PC-9 (cell line): ENCODE data around the gene C2orf49. TPM values are rescaled to one million over a fixed set of nuclear protein-coding genes. Genes with fewer than 3 reads are reported as not detected.

Experiments
- BruUV-seq: library from RNA; stranded (reverse); fragments of 400-500 nt; replicated peaks from 2 replicates; lab custom pipeline; 2021; lab: Mats Ljungman, UMichigan
- CTCF ChIA-PET: fragments of 300-600 bp; sonication (Branson Sonifier 250); formaldehyde crosslinking; loops from one replicate; lab custom pipeline; 2022; ENCODE audit warnings: antibody characterized with exemption; lab: Charles Lee
- POLR2A ChIA-PET: fragments of 300-600 bp; sonication (Branson Sonifier 250); formaldehyde crosslinking; loops from one replicate; lab custom pipeline; 2022; ENCODE audit warnings: antibody characterized with exemption; ENCODE audit not compliant: unreplicated experiment; lab: Charles Lee
- DNase-seq, 2 experiments: peaks; one replicate each; pipeline versions ENCODE4 v3.0.0 to v3.0.0-alpha.2; 2015 to 2022; ENCODE audit warnings: mixed read lengths in 1 of 2
- H2AFZ ChIP-seq: fragments of 200-600 bp; sonication (generic); 2 replicates; pipeline ENCODE4 v1.8.1; 2017; ENCODE audit warnings: antibody characterized with exemption
- H3F3A ChIP-seq: fragments of 200-600 bp; sonication (generic); 2 replicates; pipeline ENCODE4 v1.8.1; 2017; ENCODE audit warnings: antibody characterized with exemption, mild to moderate bottlenecking, low read depth; ENCODE audit not compliant: insufficient read depth
- H3K27ac ChIP-seq: fragments of 200-600 bp; sonication (generic); 2 replicates; pipeline ENCODE4 v1.6.1; 2016; ENCODE audit warnings: mixed run types
- H3K27me3 ChIP-seq: fragments of 200-600 bp; sonication (generic); 2 replicates; pipeline ENCODE4 v1.6.1; 2016; ENCODE audit warnings: low read depth, mixed run types; ENCODE audit not compliant: insufficient read depth
- H3K36me3 ChIP-seq: fragments of 200-600 bp; sonication (generic); 2 replicates; pipeline ENCODE4 v1.6.1; 2016; ENCODE audit warnings: low read depth, mixed run types
- H3K4me1 ChIP-seq: fragments of 200-600 bp; sonication (generic); replicated peaks from 2 replicates; pipeline ENCODE4 v1.6.1; 2016; ENCODE audit warnings: mixed run types; ENCODE audit not compliant: insufficient read depth
- H3K4me2 ChIP-seq: fragments of 200-600 bp; sonication (generic); 2 replicates; pipeline ENCODE4 v1.6.1; 2017; ENCODE audit warnings: mixed run types
- H3K4me3 ChIP-seq: fragments of 200-600 bp; sonication (generic); 2 replicates; pipeline ENCODE4 v1.6.1; 2016; ENCODE audit warnings: mixed run types
- H3K79me2 ChIP-seq: fragments of 200-600 bp; sonication (generic); 2 replicates; pipeline ENCODE4 v1.6.1; 2017; ENCODE audit warnings: low read depth, mixed run types
- H3K9me2 ChIP-seq: fragments of 200-600 bp; sonication (generic); 2 replicates; pipeline ENCODE4 v1.8.1; 2017; ENCODE audit warnings: mild to moderate bottlenecking; ENCODE audit not compliant: insufficient read depth
- H3K9me3 ChIP-seq: fragments of 200-600 bp; sonication (generic); 2 replicates; pipeline ENCODE4 v1.8.1; 2016; ENCODE audit warnings: low read depth; ENCODE audit not compliant: insufficient read depth
- H4K20me1 ChIP-seq: fragments of 200-600 bp; sonication (generic); 2 replicates; pipeline ENCODE4 v1.8.1; 2017; ENCODE audit not compliant: insufficient read depth
- EZH2 ChIP-seq: fragments of 200-600 bp; sonication (generic); IDR thresholded peaks from 2 replicates; pipeline ENCODE4 v1.8.0; 2017; ENCODE audit warnings: antibody characterized with exemption, low read depth
- intact Hi-C: fragments of 100-400 bp; cut with micrococcal nuclease; formaldehyde crosslinking; loops from one replicate; pipeline ENCODE4 v1.10.0; 2022; ENCODE audit not compliant: unreplicated experiment
- total RNA-seq: library from RNA; stranded (reverse); gene quantifications from 2 replicates; pipeline ENCODE4 v1.2.3, GENCODE V29; 2021
- TF ChIP-seq, protein P1 (sequence below): fragments of 200-600 bp; sonication (generic); conservative IDR thresholded peaks from 2 replicates; pipeline ENCODE4 v1.6.1; 2017; ENCODE audit warnings: mixed run types, antibody characterized with exemption, mild to moderate bottlenecking, moderate library complexity

The C2orf49 gene
- total RNA-seq, 1 experiment from 2014 or later = 16.2 TPM

DNA sequence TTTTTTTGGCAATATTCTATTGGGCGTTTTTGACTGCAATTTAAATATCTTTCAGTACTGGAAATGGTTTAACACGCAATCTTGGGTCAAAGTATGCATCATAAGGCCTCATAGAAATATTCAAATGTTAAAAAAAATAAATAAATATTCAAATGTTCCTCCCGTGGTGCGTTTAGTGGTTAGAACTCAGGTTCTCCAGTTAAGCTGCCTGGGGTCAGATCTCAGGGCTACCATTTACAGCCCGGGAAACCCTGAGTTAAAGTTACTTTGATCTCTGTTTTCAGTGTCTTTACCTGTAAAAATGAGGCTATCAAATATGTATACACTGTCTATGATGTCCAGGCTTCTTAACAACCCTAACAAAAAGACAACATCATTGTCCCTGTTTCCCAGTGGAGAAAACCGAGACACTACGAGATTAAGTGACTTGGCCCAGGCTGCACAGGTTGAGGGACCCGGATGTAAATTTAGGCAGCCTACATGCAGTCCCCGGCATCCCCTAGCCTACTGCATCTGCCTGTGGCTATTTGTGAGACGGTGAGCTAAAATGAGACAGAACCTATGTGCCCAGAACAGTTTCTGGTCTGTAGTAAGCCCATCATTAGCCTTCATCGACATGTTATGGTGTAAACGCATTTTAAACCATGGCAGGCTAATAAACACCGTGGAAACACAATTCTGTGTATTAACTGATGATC, 59.8 kb downstream of the C2orf49 start:
- TF ChIP-seq, protein P1, sequence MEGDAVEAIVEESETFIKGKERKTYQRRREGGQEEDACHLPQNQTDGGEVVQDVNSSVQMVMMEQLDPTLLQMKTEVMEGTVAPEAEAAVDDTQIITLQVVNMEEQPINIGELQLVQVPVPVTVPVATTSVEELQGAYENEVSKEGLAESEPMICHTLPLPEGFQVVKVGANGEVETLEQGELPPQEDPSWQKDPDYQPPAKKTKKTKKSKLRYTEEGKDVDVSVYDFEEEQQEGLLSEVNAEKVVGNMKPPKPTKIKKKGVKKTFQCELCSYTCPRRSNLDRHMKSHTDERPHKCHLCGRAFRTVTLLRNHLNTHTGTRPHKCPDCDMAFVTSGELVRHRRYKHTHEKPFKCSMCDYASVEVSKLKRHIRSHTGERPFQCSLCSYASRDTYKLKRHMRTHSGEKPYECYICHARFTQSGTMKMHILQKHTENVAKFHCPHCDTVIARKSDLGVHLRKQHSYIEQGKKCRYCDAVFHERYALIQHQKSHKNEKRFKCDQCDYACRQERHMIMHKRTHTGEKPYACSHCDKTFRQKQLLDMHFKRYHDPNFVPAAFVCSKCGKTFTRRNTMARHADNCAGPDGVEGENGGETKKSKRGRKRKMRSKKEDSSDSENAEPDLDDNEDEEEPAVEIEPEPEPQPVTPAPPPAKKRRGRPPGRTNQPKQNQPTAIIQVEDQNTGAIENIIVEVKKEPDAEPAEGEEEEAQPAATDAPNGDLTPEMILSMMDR = no peak
- TF ChIP-seq EZH2 = no peak
- H3K27me3 ChIP-seq = no peaks in the 10 kb centered on the region
- ChIA-PET POLR2A (interaction anchor here (0.5 to 1.1 kb wide), 8 partner anchors 9 to 1663 kb away, joined by 3 to 52 read pairs (median 10); no protein-coding TSS in a partner anchor), CTCF (no interaction called here)
- peak overlapping the region; percentile 100 for H3K4me3 ChIP-seq
- peak overlapping the region; percentile 100 for H3K4me2 ChIP-seq
- H3K4me1 ChIP-seq = peaks cover 74% of the 10 kb centered on the region
- H3K9me3 ChIP-seq = no peaks in the 10 kb centered on the region
- H2AFZ ChIP-seq = no peak overlapping the region
- H3K27ac ChIP-seq = peak overlapping the region; percentile 88
- BruUV-seq = TSS peak; percentile 33
- DNase-seq = peak in 1 of 2 experiments; percentile 48
- peaks cover 20% of the 10 kb centered on the region for H4K20me1 ChIP-seq
- no peaks in the 10 kb centered on the region for H3K9me2 ChIP-seq
- H3F3A ChIP-seq = peaks cover 56% of the 10 kb centered on the region
- peaks cover 36% of the 10 kb centered on the region for H3K36me3 ChIP-seq
- intact Hi-C loops = loop anchor here (2.0 kb wide), 2 partner anchors 16 to 124 kb away; no protein-coding TSS in a partner anchor
- H3K79me2 ChIP-seq = peaks cover 84% of the 10 kb centered on the region

DNA sequence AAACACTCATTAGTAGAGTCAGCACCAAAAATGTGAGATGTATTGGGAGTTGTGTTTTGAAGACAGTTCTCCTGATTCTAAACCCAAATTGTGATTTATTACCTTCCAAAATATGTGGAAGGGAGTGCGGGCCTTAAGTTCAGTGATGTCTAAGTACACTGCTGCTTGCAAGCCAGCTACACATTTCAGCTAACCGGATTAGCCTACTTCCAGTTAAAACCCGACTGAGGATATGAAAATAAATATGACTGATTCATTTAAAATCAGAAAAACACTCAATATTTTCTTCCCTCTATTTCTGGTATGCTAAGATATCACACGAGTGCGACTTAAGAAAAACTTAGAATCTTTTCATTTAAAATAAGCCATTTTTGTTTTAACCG, 60.6 kb downstream of the C2orf49 start:
- peaks cover 74% of the 10 kb centered on the region for H3K4me1 ChIP-seq
- no TSS peak for BruUV-seq
- H3K27me3 ChIP-seq = no peaks in the 10 kb centered on the region
- H3K27ac ChIP-seq = peak overlapping the region; percentile 88
- H4K20me1 ChIP-seq = peaks cover 20% of the 10 kb centered on the region
- peak overlapping the region; percentile 100 for H3K4me3 ChIP-seq
- no peak for TF ChIP-seq EZH2
- TF ChIP-seq, protein P1 = no peak
- ChIA-PET CTCF (interaction anchor here (0.5 kb wide), 1 partner anchor 112 kb away, joined by 3 read pairs; no protein-coding TSS in a partner anchor), POLR2A (interaction anchor here (0.5 to 1.4 kb wide), 5 partner anchors 10 to 1664 kb away, joined by 3 to 10 read pairs (median 4); no protein-coding TSS in a partner anchor)
- no peaks in the 10 kb centered on the region for H3K9me3 ChIP-seq
- no peaks in the 10 kb centered on the region for H3K9me2 ChIP-seq
- intact Hi-C loops = loop anchor here (2.0 kb wide), 2 partner anchors 17 to 123 kb away; no protein-coding TSS in a partner anchor
- DNase-seq = no peak
- H3K79me2 ChIP-seq = peaks cover 77% of the 10 kb centered on the region
- peak overlapping the region; percentile 100 for H3K4me2 ChIP-seq
- no peak overlapping the region for H2AFZ ChIP-seq
- peaks cover 55% of the 10 kb centered on the region for H3F3A ChIP-seq
- H3K36me3 ChIP-seq = peaks cover 36% of the 10 kb centered on the region

DNA sequence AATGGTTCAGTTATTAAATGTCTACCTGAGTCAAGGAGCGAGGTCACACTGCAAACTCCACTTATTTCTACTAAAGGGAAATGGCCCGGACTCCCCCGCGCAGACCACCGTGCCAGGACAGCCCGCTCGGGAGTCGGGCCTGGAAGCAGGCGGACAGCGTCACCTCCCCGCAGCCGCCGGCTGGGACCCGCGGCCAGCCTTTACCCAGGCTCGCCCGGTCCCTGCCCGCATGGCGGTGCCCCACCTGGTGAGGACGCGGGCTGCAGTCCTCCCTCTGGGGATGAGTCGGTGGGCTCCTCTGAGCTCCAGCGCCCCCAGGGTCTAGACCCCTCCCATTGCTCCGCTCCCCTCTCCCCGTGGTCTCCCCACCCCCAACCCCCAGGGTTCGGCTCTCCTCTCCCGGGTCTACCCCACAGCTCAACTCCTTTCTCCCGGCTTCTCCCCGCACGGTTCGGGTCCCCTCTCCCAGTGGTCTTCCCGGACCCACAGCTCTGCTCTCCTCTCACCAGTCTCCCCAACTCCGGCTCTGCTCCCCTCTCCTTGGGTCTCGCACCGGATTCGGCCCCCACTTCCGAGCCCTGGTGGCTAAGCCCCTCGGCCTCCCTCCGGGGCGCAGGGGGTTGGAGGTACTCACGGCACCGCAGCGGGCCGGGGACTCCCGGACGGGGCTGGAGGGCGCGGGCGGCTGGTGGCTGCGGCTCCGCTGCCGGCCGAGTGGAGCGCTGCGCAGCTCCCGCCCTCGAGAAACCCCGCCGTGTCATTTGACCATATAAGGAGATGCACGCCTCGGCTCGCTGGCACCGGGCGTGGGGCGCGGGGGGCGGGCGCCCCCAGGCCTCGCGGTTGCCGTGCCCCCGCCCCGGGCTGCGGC, 61.2 kb downstream of the C2orf49 start, which contains the start of gene FHL2:
FHL2 (minus strand) TSS at position 716 of the 871 bp plus-strand sequence. CDS start 12,535 bp downstream, outside the sequence.
- Histone ChIP-seq H2AFZ (peak within 1 kb of the TSS; percentile 70; the same call in 1 of the 2 replicates), H3K79me2 (peaks cover 70% of the 10 kb centered on the region), H3K4me3 (peak within 1 kb of the TSS; percentile 100), H3K27ac (peak within 1 kb of the TSS; percentile 88), H3K4me1 (peaks cover 74% of the 10 kb centered on the region), H3K9me2 (no peaks in the 10 kb centered on the region), H4K20me1 (peaks cover 15% of the 10 kb centered on the region), H3F3A (peaks cover 55% of the 10 kb centered on the region), H3K4me2 (peak within 1 kb of the TSS; percentile 100), H3K9me3 (no peaks in the 10 kb centered on the region), H3K27me3 (no peaks in the 10 kb centered on the region), H3K36me3 (peaks cover 31% of the 10 kb centered on the region)
- intact Hi-C loops = loop anchor here (1.0 kb wide), 1 partner anchor 7 kb away; no protein-coding TSS in a partner anchor
- TF ChIP-seq EZH2 = no peak
- TF ChIP-seq, protein P1 = peak; percentile 41; the same call in 1 of the 2 replicates
- DNase-seq = peak; percentile 61 to 81
- no TSS peak for BruUV-seq
- POLR2A ChIA-PET = interaction anchor here (0.5 to 1.4 kb wide), 4 partner anchors 12 to 361 kb away, joined by 3 to 10 read pairs (median 4); partner anchors contain the start of gene MRPS9
- CTCF ChIA-PET = interaction anchor here (0.5 kb wide), 1 partner anchor 111 kb away, joined by 3 read pairs; no protein-coding TSS in a partner anchor
